Measurements from ENCODE around the gene AHSP.

GRCh38 chr16:31542763-31543162, 15.1 kb downstream of the AHSP start:
- TF ChIP-seq ZNF391 (tag by site-specific recombination; IDR thresholded peaks at IDR 0.05; ENCODE audit: borderline replicate concordance, low read depth) (no peak), CTCF (tag by site-specific recombination; IDR thresholded peaks at IDR 0.05) (no peak), TCF7L2 (IDR thresholded peaks at IDR 0.05; ENCODE audit: borderline replicate concordance, low read depth, low read length) (no peak), ZNF133 (tag by site-specific recombination; IDR thresholded peaks at IDR 0.05) (no peak), ZNF837 (tag by site-specific recombination; IDR thresholded peaks at IDR 0.05) (no peak), ZNF174 (tag by site-specific recombination; IDR thresholded peaks at IDR 0.05) (no peak), ZNF24 (tag by site-specific recombination; IDR thresholded peaks at IDR 0.05) (no peak), GLIS1 (tag by site-specific recombination; IDR thresholded peaks at IDR 0.05) (no peak), MEIS1 (CRISPR knock-in tag; IDR thresholded peaks at IDR 0.05; ENCODE audit: borderline replicate concordance) (no peak), REST (tag by site-specific recombination; IDR thresholded peaks at IDR 0.05) (no peak), ZNF626 (tag by site-specific recombination; IDR thresholded peaks at IDR 0.05) (no peak), ATF2 (tag by site-specific recombination; IDR thresholded peaks at IDR 0.05; ENCODE audit: low read depth) (no peak), BCL11A (tag by site-specific recombination; IDR thresholded peaks at IDR 0.05; ENCODE audit: low read depth) (no peak), ZNF132 (tag by site-specific recombination; IDR thresholded peaks at IDR 0.05; ENCODE audit: borderline replicate concordance) (no peak)
